MCF 10A (cell line): ENCODE results near the gene ERCC1. TPM values are rescaled to one million over a fixed set of nuclear protein-coding genes. Genes with fewer than 3 reads are reported as not detected.
"Not testable (repeated sequence)": the region's sequence is repeated elsewhere in the genome, so short reads cannot be mapped to it uniquely, and the experiment has no call there.

Source experiments
- BruUV-seq: library from RNA; stranded (reverse); fragments of 400-500 nt; replicated peaks from 2 replicates; lab custom pipeline; 2021; lab: Mats Ljungman, UMichigan
- CTCF ChIA-PET: fragments of 300-600 bp; sonication (Branson Sonifier 250); formaldehyde crosslinking; extraction: SDS; loops from one replicate; lab custom pipeline; 2021; ENCODE audit warnings: antibody characterized with exemption, inconsistent platforms; lab: Yijun Ruan, JAX
- POLR2A ChIA-PET: fragments of 300-600, 350-650 bp; sonication (Branson Sonifier 250); formaldehyde crosslinking; extraction: SDS; loops from one replicate; lab custom pipeline; 2020; ENCODE audit warnings: antibody characterized with exemption, inconsistent platforms; lab: Yijun Ruan, JAX
- DNase-seq: peaks from one replicate; pipeline ENCODE4 v3.0.0-alpha.2; 2018; ENCODE audit not compliant: unreplicated experiment
- H3K27ac Mint-ChIP-seq: one replicate; pipeline ENCODE4 v1.8.0; 2022; ENCODE audit warnings: mild to moderate bottlenecking, low read depth, mixed read lengths; ENCODE audit not compliant: unreplicated experiment
- H3K27me3 Mint-ChIP-seq: one replicate; pipeline ENCODE4 v1.8.0; 2022; ENCODE audit warnings: mixed read lengths; ENCODE audit not compliant: insufficient read depth, unreplicated experiment
- H3K36me3 Mint-ChIP-seq: one replicate; pipeline ENCODE4 v1.8.0; 2022; ENCODE audit warnings: mild to moderate bottlenecking, moderate library complexity, mixed read lengths; ENCODE audit not compliant: insufficient read depth, unreplicated experiment
- H3K4me1 Mint-ChIP-seq: one replicate; pipeline ENCODE4 v1.8.0; 2022; ENCODE audit warnings: mixed read lengths; ENCODE audit not compliant: insufficient read depth, unreplicated experiment
- H3K4me3 Mint-ChIP-seq: one replicate; pipeline ENCODE4 v1.8.0; 2022; ENCODE audit warnings: mild to moderate bottlenecking, moderate library complexity, mixed read lengths; ENCODE audit not compliant: unreplicated experiment
- H3K9me3 Mint-ChIP-seq: one replicate; pipeline ENCODE4 v1.8.0; 2022; ENCODE audit warnings: mixed read lengths; ENCODE audit not compliant: unreplicated experiment
- intact Hi-C: fragments of 100-400 bp; cut with micrococcal nuclease; formaldehyde crosslinking; loops from 2 replicates; pipeline ENCODE4 v1.14.1; 2022
- total RNA-seq: library from RNA; stranded (reverse); gene quantifications from 2 replicates; pipeline ENCODE4 v1.2.3, GENCODE V29; 2022
- TF ChIP-seq, protein P1 (sequence below): fragments of 200-600 bp; IDR thresholded peaks from one replicate; pipeline ENCODE4 v1.8.0; 2022; ENCODE audit warnings: antibody characterized with exemption, mild to moderate bottlenecking; ENCODE audit not compliant: unreplicated experiment

Gene ERCC1
- total RNA-seq, 1 experiment from 2014 or later: 227 TPM

DNA sequence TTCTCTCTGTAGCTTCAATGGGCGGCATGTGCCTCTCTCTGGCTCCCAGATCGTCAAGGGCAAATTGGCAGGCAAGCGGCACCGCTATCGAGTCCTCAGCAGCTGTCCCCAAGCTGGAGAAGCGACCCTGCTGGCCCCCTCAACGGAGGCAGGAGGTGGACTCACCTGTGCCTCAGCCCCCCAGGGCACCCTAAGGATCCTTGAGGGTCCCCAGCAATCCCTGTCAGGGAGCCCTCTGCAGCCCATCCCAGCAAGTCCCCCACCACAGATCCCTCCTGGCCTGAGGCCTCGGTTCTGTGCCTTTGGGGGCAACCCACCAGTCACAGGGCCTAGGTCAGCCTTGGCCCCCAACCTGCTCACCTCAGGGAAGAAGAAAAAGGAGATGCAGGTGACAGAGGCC is 15.6 kb downstream of the ERCC1 start:
- intact Hi-C loops: no loop called here
- TF ChIP-seq, protein P1, sequence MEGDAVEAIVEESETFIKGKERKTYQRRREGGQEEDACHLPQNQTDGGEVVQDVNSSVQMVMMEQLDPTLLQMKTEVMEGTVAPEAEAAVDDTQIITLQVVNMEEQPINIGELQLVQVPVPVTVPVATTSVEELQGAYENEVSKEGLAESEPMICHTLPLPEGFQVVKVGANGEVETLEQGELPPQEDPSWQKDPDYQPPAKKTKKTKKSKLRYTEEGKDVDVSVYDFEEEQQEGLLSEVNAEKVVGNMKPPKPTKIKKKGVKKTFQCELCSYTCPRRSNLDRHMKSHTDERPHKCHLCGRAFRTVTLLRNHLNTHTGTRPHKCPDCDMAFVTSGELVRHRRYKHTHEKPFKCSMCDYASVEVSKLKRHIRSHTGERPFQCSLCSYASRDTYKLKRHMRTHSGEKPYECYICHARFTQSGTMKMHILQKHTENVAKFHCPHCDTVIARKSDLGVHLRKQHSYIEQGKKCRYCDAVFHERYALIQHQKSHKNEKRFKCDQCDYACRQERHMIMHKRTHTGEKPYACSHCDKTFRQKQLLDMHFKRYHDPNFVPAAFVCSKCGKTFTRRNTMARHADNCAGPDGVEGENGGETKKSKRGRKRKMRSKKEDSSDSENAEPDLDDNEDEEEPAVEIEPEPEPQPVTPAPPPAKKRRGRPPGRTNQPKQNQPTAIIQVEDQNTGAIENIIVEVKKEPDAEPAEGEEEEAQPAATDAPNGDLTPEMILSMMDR: no peak
- ChIA-PET CTCF (interaction anchor here (1.4 kb wide), 1 partner anchor 78 kb away, joined by 8 read pairs; no protein-coding TSS in a partner anchor), POLR2A (interaction anchor here (1.1 to 2.1 kb wide), 5 partner anchors 8 to 169 kb away, joined by 3 to 10 read pairs (median 6); partner anchors contain the start of gene ERCC1)
- Mint-ChIP-seq H3K27ac (no peak overlapping the region), H3K4me3 (peak overlapping the region; percentile 96), H3K27me3 (no peaks in the 10 kb centered on the region), H3K4me1 (peaks cover 19% of the 10 kb centered on the region), H3K9me3 (no peaks in the 10 kb centered on the region), H3K36me3 (peaks cover 38% of the 10 kb centered on the region)
- no TSS peak for BruUV-seq
- DNase-seq: no peak

DNA sequence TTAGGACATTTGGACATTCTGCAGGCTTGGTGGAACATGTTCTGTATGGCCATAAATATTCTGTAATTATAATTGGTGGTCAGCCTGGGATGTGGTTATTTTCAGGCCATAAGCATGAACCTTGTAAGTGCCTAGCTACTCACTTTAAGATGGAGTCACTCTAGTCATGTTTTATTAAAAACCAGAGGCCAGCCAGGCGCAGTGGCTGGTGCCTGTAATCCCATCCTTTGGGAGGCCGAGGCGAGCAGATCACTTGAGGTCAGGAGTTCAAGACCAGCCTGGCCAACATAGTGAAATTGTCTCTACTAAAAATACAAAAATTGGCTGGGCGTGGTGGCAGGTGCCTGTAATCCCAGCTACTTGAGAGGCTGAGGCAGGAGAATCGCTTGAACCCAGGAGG is 16.1 kb downstream of the ERCC1 start:
- BruUV-seq, H3K9me3 Mint-ChIP-seq, intact Hi-C loops, H3K27ac Mint-ChIP-seq, DNase-seq, H3K27me3 Mint-ChIP-seq: not testable (repeated sequence)
- Mint-ChIP-seq H3K4me1 (peaks cover 19% of the 10 kb centered on the region), H3K36me3 (peaks cover 32% of the 10 kb centered on the region), H3K4me3 (peak overlapping the region; percentile 96)
- ChIA-PET CTCF (interaction anchor here (0.8 to 1.4 kb wide), 2 partner anchors 32 to 78 kb away, joined by 3 to 8 read pairs; no protein-coding TSS in a partner anchor), POLR2A (interaction anchor here (0.7 to 2.1 kb wide), 7 partner anchors 9 to 169 kb away, joined by 3 to 10 read pairs (median 5); partner anchors contain the start of gene ERCC1)

GRCh38 chr19:45407091-45407375 is 16.7 kb downstream of the ERCC1 start:
- H3K4me3 Mint-ChIP-seq: peak overlapping the region; percentile 96
- intact Hi-C loops: no loop called here

GRCh38 chr19:45406226-45407090 is 17.3 kb downstream of the ERCC1 start, which contains the start of gene POLR1G:
POLR1G (plus strand) TSS chr19:45406644; CDS start chr19:45406697, 53 bp downstream.
- peak within 1 kb of the TSS; percentile 96 for H3K4me3 Mint-ChIP-seq
- peaks cover 32% of the 10 kb centered on the region for H3K36me3 Mint-ChIP-seq
- H3K9me3 Mint-ChIP-seq: no peaks in the 10 kb centered on the region
- CTCF ChIA-PET: interaction anchor here (0.7 to 1.4 kb wide), 2 partner anchors 13 to 80 kb away, joined by 3 to 8 read pairs; no protein-coding TSS in a partner anchor
- peak; percentile 94 for DNase-seq
- TF ChIP-seq, protein P1: no peak
- intact Hi-C loops: no loop called here
- BruUV-seq: no TSS peak
- peak within 1 kb of the TSS; percentile 96 for H3K27ac Mint-ChIP-seq
- H3K4me1 Mint-ChIP-seq: peaks cover 25% of the 10 kb centered on the region
- POLR2A ChIA-PET: interaction anchor here (0.6 to 2.1 kb wide), 15 partner anchors 10 to 311 kb away, joined by 3 to 11 read pairs (median 5); partner anchors contain the start of gene ERCC1
- no peaks in the 10 kb centered on the region for H3K27me3 Mint-ChIP-seq

More at GRCh38 chr19:45407091-45407375, 16.7 kb downstream of the ERCC1 start:
- Mint-ChIP-seq H3K4me1 (peaks cover 22% of the 10 kb centered on the region), H3K9me3 (no peaks in the 10 kb centered on the region), H3K36me3 (peaks cover 28% of the 10 kb centered on the region), H3K27me3 (no peaks in the 10 kb centered on the region), H3K27ac (no peak overlapping the region)
- ChIA-PET CTCF (interaction anchor here (0.8 to 1.4 kb wide), 2 partner anchors 32 to 79 kb away, joined by 3 to 8 read pairs; no protein-coding TSS in a partner anchor), POLR2A (interaction anchor here (0.7 to 2.1 kb wide), 7 partner anchors 9 to 170 kb away, joined by 3 to 10 read pairs (median 5); partner anchors contain the start of gene ERCC1)
- no peak for DNase-seq
- TF ChIP-seq, protein P1: no peak
- no TSS peak for BruUV-seq
